Neural progenitor cell (in vitro differentiated cells): ENCODE data around the gene TSPAN5. TPM values are rescaled to one million over a fixed set of nuclear protein-coding genes. Genes with fewer than 3 reads are reported as not detected.
A peak's percentile ranks its signal among the peaks of the same experiment; 100 is the strongest.

Experiments
- DNase-seq: peaks from one replicate; pipeline ENCODE4 v3.0.0-alpha.2; 2016; ENCODE audit warnings: low spot score
- H2AFZ ChIP-seq: fragments of 200-600 bp; sonication (generic); replicated peaks from 2 replicates; pipeline ENCODE4 v1.6.1; 2016; ENCODE audit warnings: antibody characterized with exemption
- H3F3A ChIP-seq: fragments of 200-600 bp; sonication (generic); 2 replicates; pipeline ENCODE4 v1.6.1; 2016; ENCODE audit warnings: antibody characterized with exemption, low read depth
- H3K27ac ChIP-seq: fragments of 200-600 bp; sonication (generic); 2 replicates; pipeline ENCODE4 v1.5.1; 2016; ENCODE audit warnings: mild to moderate bottlenecking
- H3K27me3 ChIP-seq: fragments of 200-600 bp; sonication (generic); 2 replicates; pipeline ENCODE4 v1.6.1; 2016; ENCODE audit warnings: mild to moderate bottlenecking, moderate library complexity
- H3K36me3 ChIP-seq: fragments of 200-600 bp; sonication (generic); 2 replicates; pipeline ENCODE4 v1.5.1; 2016
- H3K4me1 ChIP-seq: fragments of 200-600 bp; sonication (generic); 2 replicates; pipeline ENCODE4 v1.6.1; 2016; ENCODE audit warnings: mixed run types
- H3K4me2 ChIP-seq: fragments of 200-600 bp; sonication (generic); 2 replicates; pipeline ENCODE4 v1.6.1; 2016
- H3K4me3 ChIP-seq: fragments of 200-600 bp; sonication (generic); 2 replicates; pipeline ENCODE4 v1.5.1; 2016
- H3K79me2 ChIP-seq: fragments of 200-600 bp; sonication (generic); 2 replicates; pipeline ENCODE4 v1.6.1; 2016; ENCODE audit warnings: low read depth
- H3K9ac ChIP-seq: fragments of 200-600 bp; sonication (generic); 2 replicates; pipeline ENCODE4 v1.6.1; 2016
- H3K9me3 ChIP-seq: fragments of 200-600 bp; sonication (generic); 2 replicates; pipeline ENCODE4 v1.5.1; 2016; ENCODE audit warnings: low read depth
- H4K20me1 ChIP-seq: fragments of 200-600 bp; sonication (generic); 2 replicates; pipeline ENCODE4 v1.6.1; 2016; ENCODE audit warnings: low read depth
- H3K27ac Mint-ChIP-seq: 3 replicates; pipeline ENCODE4 v1.8.0; 2021; ENCODE audit warnings: mixed read lengths
- H3K27me3 Mint-ChIP-seq: 2 replicates; pipeline ENCODE4 v1.8.0; 2022; ENCODE audit warnings: low read depth, mild to moderate bottlenecking, inconsistent platforms, moderate library complexity, mixed read lengths; ENCODE audit not compliant: insufficient read depth
- H3K36me3 Mint-ChIP-seq: 3 replicates; pipeline ENCODE4 v1.8.0; 2021; ENCODE audit warnings: mixed read lengths
- H3K4me1 Mint-ChIP-seq: 3 replicates; pipeline ENCODE4 v1.8.0; 2021; ENCODE audit warnings: mixed read lengths
- H3K4me3 Mint-ChIP-seq: 3 replicates; pipeline ENCODE4 v1.8.0; 2021; ENCODE audit warnings: mild to moderate bottlenecking, moderate library complexity, mixed read lengths
- H3K9me3 Mint-ChIP-seq: 3 replicates; pipeline ENCODE4 v1.8.0; 2020; ENCODE audit warnings: mixed read lengths
- EZH2 ChIP-seq: fragments of 200-600 bp; sonication (generic); IDR thresholded peaks from 2 replicates; pipeline ENCODE4 v1.6.1; 2017; ENCODE audit warnings: antibody characterized with exemption, mild to moderate bottlenecking, moderate library complexity
- EZH2phosphoT487 ChIP-seq: fragments of 200-600 bp; sonication (generic); IDR thresholded peaks from 2 replicates; pipeline ENCODE4 v1.6.1; 2017; ENCODE audit warnings: antibody characterized with exemption
- total RNA-seq: library from RNA; depleted of rRNA; stranded (reverse); fragments of >200 nt; gene quantifications from 2 replicates; pipeline ENCODE4 v1.2.3, GENCODE V29; 2015; ENCODE audit warnings: low replicate concordance
- TF ChIP-seq, protein P1 (sequence below): fragments of 200-600 bp; sonication (generic); IDR thresholded peaks from 2 replicates; pipeline ENCODE4 v1.5.1; 2017; ENCODE audit warnings: antibody characterized with exemption, mild to moderate bottlenecking

The TSPAN5 gene
- total RNA-seq, 1 donor from 2014 or later: 34.9 TPM

DNA sequence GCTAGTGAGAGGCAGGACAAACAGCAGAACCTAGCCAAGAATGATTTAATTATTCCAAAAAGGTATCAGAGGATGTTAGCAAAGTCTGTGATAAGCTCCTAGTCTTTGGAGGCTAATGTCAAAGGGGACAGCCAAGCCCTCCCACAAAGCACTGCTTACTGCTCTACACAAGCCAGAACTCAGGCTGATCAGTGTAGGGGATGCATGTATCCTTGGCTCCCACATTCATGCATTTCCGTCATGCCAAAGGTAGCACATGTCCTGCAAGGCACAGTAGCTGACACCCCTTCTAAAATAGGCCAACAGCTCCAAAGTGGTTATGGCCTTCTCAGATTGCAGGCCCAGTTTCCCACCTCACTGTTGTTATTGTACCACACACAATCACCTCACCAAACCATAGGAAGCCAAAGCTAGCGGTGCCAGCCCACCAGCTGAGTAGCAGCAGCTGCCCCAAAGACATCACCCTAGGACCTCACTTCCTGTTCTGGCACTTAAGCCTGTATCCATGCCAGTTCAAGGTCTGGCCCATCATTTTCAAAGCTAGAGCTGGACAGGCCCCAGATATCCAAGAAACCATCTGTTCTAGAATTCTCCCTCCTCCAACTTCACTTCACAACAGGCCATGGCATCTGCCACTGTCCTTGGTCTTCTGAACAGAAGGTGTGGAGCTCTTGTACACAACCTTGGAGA is 40.9 kb downstream of the TSPAN5 start:
- no peaks in the 10 kb centered on the region for H3K9me3 Mint-ChIP-seq
- H2AFZ ChIP-seq: no peak overlapping the region
- H3K4me3 Mint-ChIP-seq: no peak overlapping the region
- no peaks in the 10 kb centered on the region for H3K36me3 ChIP-seq
- no peak for DNase-seq
- H3K9me3 ChIP-seq: no peaks in the 10 kb centered on the region
- H3K79me2 ChIP-seq: peaks cover 69% of the 10 kb centered on the region
- H3K4me1 Mint-ChIP-seq: peaks cover 69% of the 10 kb centered on the region
- no peak overlapping the region for H3K27ac Mint-ChIP-seq
- no peak overlapping the region for H3K27ac ChIP-seq
- no peak overlapping the region for H3K4me3 ChIP-seq
- no peak overlapping the region for H3K9ac ChIP-seq
- peaks cover 52% of the 10 kb centered on the region for H3K4me1 ChIP-seq
- no peaks in the 10 kb centered on the region for H3K36me3 Mint-ChIP-seq
- peaks cover 29% of the 10 kb centered on the region for H4K20me1 ChIP-seq
- H3K27me3 ChIP-seq: no peaks in the 10 kb centered on the region
- H3K27me3 Mint-ChIP-seq: peaks cover 12% of the 10 kb centered on the region
- TF ChIP-seq EZH2: no peak
- no peak for TF ChIP-seq EZH2phosphoT487
- TF ChIP-seq, protein P1, sequence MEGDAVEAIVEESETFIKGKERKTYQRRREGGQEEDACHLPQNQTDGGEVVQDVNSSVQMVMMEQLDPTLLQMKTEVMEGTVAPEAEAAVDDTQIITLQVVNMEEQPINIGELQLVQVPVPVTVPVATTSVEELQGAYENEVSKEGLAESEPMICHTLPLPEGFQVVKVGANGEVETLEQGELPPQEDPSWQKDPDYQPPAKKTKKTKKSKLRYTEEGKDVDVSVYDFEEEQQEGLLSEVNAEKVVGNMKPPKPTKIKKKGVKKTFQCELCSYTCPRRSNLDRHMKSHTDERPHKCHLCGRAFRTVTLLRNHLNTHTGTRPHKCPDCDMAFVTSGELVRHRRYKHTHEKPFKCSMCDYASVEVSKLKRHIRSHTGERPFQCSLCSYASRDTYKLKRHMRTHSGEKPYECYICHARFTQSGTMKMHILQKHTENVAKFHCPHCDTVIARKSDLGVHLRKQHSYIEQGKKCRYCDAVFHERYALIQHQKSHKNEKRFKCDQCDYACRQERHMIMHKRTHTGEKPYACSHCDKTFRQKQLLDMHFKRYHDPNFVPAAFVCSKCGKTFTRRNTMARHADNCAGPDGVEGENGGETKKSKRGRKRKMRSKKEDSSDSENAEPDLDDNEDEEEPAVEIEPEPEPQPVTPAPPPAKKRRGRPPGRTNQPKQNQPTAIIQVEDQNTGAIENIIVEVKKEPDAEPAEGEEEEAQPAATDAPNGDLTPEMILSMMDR: no peak
- no peak overlapping the region for H3K4me2 ChIP-seq
- peaks cover 20% of the 10 kb centered on the region for H3F3A ChIP-seq

DNA sequence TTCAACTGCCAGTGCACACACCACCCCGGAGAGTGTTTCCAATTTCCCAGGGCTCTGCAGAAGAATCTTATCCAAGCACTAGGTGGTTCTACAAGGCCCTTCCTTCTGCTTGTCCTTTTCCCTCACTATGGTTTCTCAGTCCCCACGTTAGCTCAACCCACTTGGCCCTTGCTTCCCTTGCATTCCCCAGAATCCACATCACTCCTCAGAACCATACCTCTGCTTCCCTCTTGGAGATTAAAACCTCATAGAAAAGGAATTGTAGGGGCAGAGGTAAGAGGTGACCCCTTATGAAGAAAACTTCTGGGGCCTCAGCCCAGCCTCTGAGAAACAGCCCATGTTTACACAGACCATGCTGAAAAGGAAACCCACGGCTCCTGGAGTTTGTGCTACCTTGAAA is 42.4 kb downstream of the TSPAN5 start:
- Histone ChIP-seq H3F3A (peaks cover 31% of the 10 kb centered on the region), H3K4me3 (no peak overlapping the region), H2AFZ (no peak overlapping the region), H3K4me1 (peaks cover 63% of the 10 kb centered on the region), H3K9me3 (no peaks in the 10 kb centered on the region), H3K9ac (no peak overlapping the region), H3K4me2 (no peak overlapping the region), H3K36me3 (no peaks in the 10 kb centered on the region), H3K79me2 (peaks cover 68% of the 10 kb centered on the region), H4K20me1 (peaks cover 33% of the 10 kb centered on the region), H3K27me3 (no peaks in the 10 kb centered on the region), H3K27ac (no peak overlapping the region)
- TF ChIP-seq EZH2phosphoT487 (no peak), EZH2 (no peak)
- TF ChIP-seq, protein P1: no peak
- H3K27me3 Mint-ChIP-seq: peaks cover 8% of the 10 kb centered on the region
- DNase-seq: no peak
- peak overlapping the region; percentile 38 for H3K27ac Mint-ChIP-seq
- peaks cover 76% of the 10 kb centered on the region for H3K4me1 Mint-ChIP-seq
- no peaks in the 10 kb centered on the region for H3K9me3 Mint-ChIP-seq
- H3K36me3 Mint-ChIP-seq: no peaks in the 10 kb centered on the region
- H3K4me3 Mint-ChIP-seq: no peak overlapping the region

DNA sequence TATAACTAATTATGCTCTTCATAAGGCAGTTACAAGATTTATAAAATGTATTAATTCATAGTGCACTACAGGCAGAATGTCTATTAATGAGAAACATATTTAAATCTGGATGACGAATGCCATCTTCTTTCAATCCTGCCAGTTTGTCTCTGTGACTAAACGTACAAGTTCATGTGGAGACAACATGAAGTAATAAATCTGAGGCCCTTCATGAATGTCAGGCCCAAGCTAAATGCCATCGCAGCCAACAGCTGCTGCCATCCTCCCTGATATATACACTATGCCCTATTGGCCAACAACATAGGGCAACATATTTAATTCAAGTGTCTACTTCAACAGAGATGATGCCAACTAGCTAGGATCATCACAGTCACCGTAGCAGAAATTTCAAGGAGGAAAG is 43.7 kb downstream of the TSPAN5 start:
- peaks cover 24% of the 10 kb centered on the region for H4K20me1 ChIP-seq
- no peaks in the 10 kb centered on the region for H3K9me3 ChIP-seq
- H3F3A ChIP-seq: peaks cover 20% of the 10 kb centered on the region
- peaks cover 77% of the 10 kb centered on the region for H3K4me1 Mint-ChIP-seq
- H3K4me1 ChIP-seq: peaks cover 63% of the 10 kb centered on the region
- no peaks in the 10 kb centered on the region for H3K9me3 Mint-ChIP-seq
- H3K4me3 Mint-ChIP-seq: no peak overlapping the region
- no peak overlapping the region for H3K27ac ChIP-seq
- TF ChIP-seq EZH2phosphoT487 (no peak), EZH2 (no peak)
- TF ChIP-seq, protein P1: no peak
- no peak for DNase-seq
- no peak overlapping the region for H3K4me3 ChIP-seq
- no peaks in the 10 kb centered on the region for H3K27me3 ChIP-seq
- peaks cover 4% of the 10 kb centered on the region for H3K27me3 Mint-ChIP-seq
- H3K4me2 ChIP-seq: no peak overlapping the region
- peaks cover 82% of the 10 kb centered on the region for H3K79me2 ChIP-seq
- no peaks in the 10 kb centered on the region for H3K36me3 Mint-ChIP-seq
- H3K27ac Mint-ChIP-seq: no peak overlapping the region
- no peak overlapping the region for H2AFZ ChIP-seq
- H3K36me3 ChIP-seq: no peaks in the 10 kb centered on the region
- no peak overlapping the region for H3K9ac ChIP-seq
